IMR-90 (cell line): Measurements from ENCODE around the gene TMEM135. TPM values are rescaled to one million over a fixed set of nuclear protein-coding genes. Genes with fewer than 3 reads are reported as not detected.

ENCODE experiments used
- ATAC-seq: fragments of 200-7000 bp; cut with Tn5 transposase; 2 replicates; pipeline ENCODE4 v1.9.1; 2020; ENCODE audit warnings: low read depth, mild to moderate bottlenecking, moderate library complexity
- BruUV-seq: library from RNA; stranded (reverse); fragments of 400-500 nt; replicated peaks from 2 replicates; lab custom pipeline; 2021; lab: Mats Ljungman, UMichigan
- CTCF ChIA-PET: fragments of 300-600 bp; formaldehyde crosslinking; extraction: SDS; loops from one replicate; lab custom pipeline; 2021; ENCODE audit warnings: antibody characterized with exemption; lab: Yijun Ruan, JAX
- POLR2A ChIA-PET: fragments of 300-600 bp; sonication (Branson Sonifier 250); formaldehyde crosslinking; loops from one replicate; lab custom pipeline; 2022; ENCODE audit warnings: antibody characterized with exemption; ENCODE audit not compliant: unreplicated experiment; lab: Charles Lee
- DNase-seq: peaks from one replicate; pipeline ENCODE4 v3.0.0; 2013
- H2AFZ ChIP-seq: replicated peaks from 2 replicates; pipeline ENCODE3; 2013; ENCODE audit warnings: low read length, mild to moderate bottlenecking; ENCODE audit not compliant: poor library complexity
- H2AK5ac ChIP-seq: 2 replicates; pipeline ENCODE4 v1.6.1; 2013; ENCODE audit warnings: low read depth, low read length, inconsistent platforms
- H2AK9ac ChIP-seq: replicated peaks from 2 replicates; pipeline ENCODE3; 2013; ENCODE audit warnings: mild to moderate bottlenecking, low read depth, low read length, moderate library complexity; ENCODE audit not compliant: poor library complexity
- H2BK120ac ChIP-seq: 2 replicates; pipeline ENCODE4 v1.6.1; 2013; ENCODE audit warnings: low read depth, low read length, inconsistent platforms
- H2BK15ac ChIP-seq: 3 replicates; pipeline ENCODE4 v1.6.1; 2013; ENCODE audit warnings: low read depth, low read length, inconsistent platforms
- H2BK20ac ChIP-seq: 2 replicates; pipeline ENCODE4 v1.6.1; 2013; ENCODE audit warnings: low read depth, mild to moderate bottlenecking, inconsistent platforms, low read length, moderate library complexity
- H2BK5ac ChIP-seq: 2 replicates; pipeline ENCODE4 v1.6.1; 2013; ENCODE audit warnings: mild to moderate bottlenecking, low read depth, low read length, inconsistent platforms; ENCODE audit not compliant: poor library complexity, severe bottlenecking
- H3K14ac ChIP-seq: replicated peaks from 2 replicates; pipeline ENCODE4 v1.6.1; 2013; ENCODE audit warnings: low read depth, low read length, inconsistent platforms
- H3K18ac ChIP-seq: 2 replicates; pipeline ENCODE4 v1.6.1; 2013; ENCODE audit warnings: low read depth, low read length, control low read depth
- H3K23ac ChIP-seq: 2 replicates; pipeline ENCODE4 v1.6.1; 2013; ENCODE audit warnings: low read depth, low read length, inconsistent platforms
- H3K27ac ChIP-seq: 2 replicates; pipeline ENCODE4 v1.5.1; 2013; ENCODE audit warnings: mild to moderate bottlenecking, control low read depth, low read length; ENCODE audit not compliant: insufficient read depth
- H3K27me3 ChIP-seq: 2 replicates; pipeline ENCODE4 v1.6.1; 2013; ENCODE audit warnings: low read length; ENCODE audit not compliant: control insufficient read depth, insufficient read depth
- H3K36me3 ChIP-seq: 2 replicates; pipeline ENCODE4 v1.6.1; 2013; ENCODE audit warnings: low read length, mixed read lengths; ENCODE audit not compliant: control insufficient read depth, insufficient read depth
- H3K4ac ChIP-seq: 2 replicates; pipeline ENCODE4 v1.6.1; 2013; ENCODE audit warnings: low read depth, low read length, inconsistent platforms
- H3K4me1 ChIP-seq: 2 replicates; pipeline ENCODE4 v1.6.1; 2013; ENCODE audit warnings: low read length, mixed read lengths; ENCODE audit not compliant: control insufficient read depth, insufficient read depth
- H3K4me2 ChIP-seq: 2 replicates; pipeline ENCODE4 v1.6.1; 2013; ENCODE audit warnings: low read depth, mild to moderate bottlenecking, control low read depth, low read length, moderate library complexity
- H3K4me3 ChIP-seq: 2 replicates; pipeline ENCODE4 v1.5.1; 2013; ENCODE audit warnings: low read depth, mild to moderate bottlenecking, control low read depth, low read length, moderate library complexity; ENCODE audit not compliant: insufficient read depth
- H3K56ac ChIP-seq: 2 replicates; pipeline ENCODE4 v1.6.1; 2013; ENCODE audit warnings: low read length, inconsistent platforms; ENCODE audit not compliant: insufficient read depth; ENCODE audit errors: extremely low read depth
- H3K79me1 ChIP-seq, 2 experiments: 2 replicates each; pipeline ENCODE4 v1.6.1; 2013; ENCODE audit warnings: low read length in 2 of 2, inconsistent platforms in 1 of 2, low read depth in 1 of 2
- H3K9ac ChIP-seq: 2 replicates; pipeline ENCODE4 v1.6.1; 2013; ENCODE audit warnings: low read depth, low read length, control low read depth
- H3K9me1 ChIP-seq: 2 replicates; pipeline ENCODE4 v1.6.1; 2013; ENCODE audit warnings: low read length, inconsistent platforms; ENCODE audit not compliant: insufficient read depth
- H3K9me3 ChIP-seq: 2 replicates; pipeline ENCODE4 v1.6.1; 2013; ENCODE audit warnings: low read length; ENCODE audit not compliant: control insufficient read depth, insufficient read depth
- H4K20me1 ChIP-seq: 2 replicates; pipeline ENCODE4 v1.6.1; 2013; ENCODE audit warnings: low read length, inconsistent platforms; ENCODE audit not compliant: insufficient read depth
- H4K5ac ChIP-seq: 2 replicates; pipeline ENCODE4 v1.6.1; 2013; ENCODE audit warnings: mild to moderate bottlenecking, low read depth, low read length, control low read depth
- H4K8ac ChIP-seq, 2 experiments: 2 replicates each; pipeline ENCODE4 v1.6.1; 2013; ENCODE audit warnings: low read depth in 2 of 2, low read length in 2 of 2, control low read depth in 1 of 2, inconsistent platforms in 1 of 2
- H4K91ac ChIP-seq: 2 replicates; pipeline ENCODE4 v1.6.1; 2013; ENCODE audit warnings: low read depth, low read length, inconsistent platforms; ENCODE audit not compliant: insufficient read depth
- BHLHE40 ChIP-seq: fragments of 150-350 bp; IDR thresholded peaks from 2 replicates; pipeline ENCODE4 v1.6.1; 2016; ENCODE audit warnings: mild to moderate bottlenecking, low read depth, low read length
- CEBPB ChIP-seq: IDR thresholded peaks from 2 replicates; pipeline ENCODE4 v1.6.1; 2012; ENCODE audit warnings: low read depth, low read length, improper control_type of control experiment
- CHD1 ChIP-seq: IDR thresholded peaks from 2 replicates; pipeline ENCODE4 v1.6.1; 2012; ENCODE audit warnings: low read depth, low read length, improper control_type of control experiment
- CTCF ChIP-seq: conservative IDR thresholded peaks from 2 replicates; pipeline ENCODE4 v1.5.1; 2012; ENCODE audit warnings: mild to moderate bottlenecking, low read depth, low read length, improper control_type of control experiment
- ELK1 ChIP-seq: fragments of 150-350 bp; IDR thresholded peaks from 2 replicates; pipeline ENCODE4 v1.6.1; 2016; ENCODE audit warnings: low read depth, mild to moderate bottlenecking, low read length, moderate library complexity, borderline replicate concordance
- FOS ChIP-seq: fragments of 150-350 bp; IDR thresholded peaks from 2 replicates; pipeline ENCODE4 v1.6.1; 2016; ENCODE audit warnings: low read depth, low read length
- MAFK ChIP-seq: IDR thresholded peaks from 2 replicates; pipeline ENCODE4 v1.6.1; 2012; ENCODE audit warnings: low read depth, low read length, improper control_type of control experiment
- MAZ ChIP-seq: IDR thresholded peaks from 2 replicates; pipeline ENCODE4 v1.6.1; 2012; ENCODE audit warnings: low read depth, mild to moderate bottlenecking, low read length, improper control_type of control experiment, moderate library complexity, borderline replicate concordance
- MXI1 ChIP-seq: IDR thresholded peaks from 2 replicates; pipeline ENCODE4 v1.6.1; 2012; ENCODE audit warnings: low read depth, mild to moderate bottlenecking, low read length, moderate library complexity, borderline replicate concordance
- NFE2L2 ChIP-seq: fragments of 150-350 bp; IDR thresholded peaks from 2 replicates; pipeline ENCODE4 v1.6.1; 2016; ENCODE audit warnings: low read depth, mild to moderate bottlenecking, low read length
- POLR2A ChIP-seq: IDR thresholded peaks from 2 replicates; pipeline ENCODE4 v1.6.1; 2012; ENCODE audit warnings: mild to moderate bottlenecking, low read depth, low read length
- RAD21 ChIP-seq: IDR thresholded peaks from 2 replicates; pipeline ENCODE4 v1.6.1; 2012; ENCODE audit warnings: low read length, improper control_type of control experiment
- RCOR1 ChIP-seq: IDR thresholded peaks from 2 replicates; pipeline ENCODE4 v1.6.1; 2012; ENCODE audit warnings: mild to moderate bottlenecking, low read length, improper control_type of control experiment; ENCODE audit not compliant: insufficient replicate concordance
- RFX5 ChIP-seq: IDR thresholded peaks from 2 replicates; pipeline ENCODE4 v1.8.0; 2012; ENCODE audit warnings: low read depth, mild to moderate bottlenecking, low read length, moderate library complexity
- SMC3 ChIP-seq: fragments of 150-350 bp; IDR thresholded peaks from 2 replicates; pipeline ENCODE4 v1.6.1; 2016; ENCODE audit warnings: low read depth, mild to moderate bottlenecking, antibody characterized with exemption, low read length, moderate library complexity
- USF2 ChIP-seq: fragments of 150-350 bp; IDR thresholded peaks from 2 replicates; pipeline ENCODE4 v1.6.1; 2017; ENCODE audit warnings: mild to moderate bottlenecking, antibody characterized with exemption, low read length, low read depth
- dilution Hi-C: fragments of 300-500 bp; cut with HindIII; formaldehyde crosslinking; loops from one replicate; pipeline ENCODE4 v1.14.3; 2018; ENCODE audit warnings: low sequenced_read_pairs; ENCODE audit not compliant: unreplicated experiment
- in situ Hi-C: fragments of 300-500 bp; cut with MboI; formaldehyde crosslinking; loops from 3 replicates; pipeline ENCODE4 v1.14.3; 2019; ENCODE audit warnings: low sequenced_read_pairs, inconsistent platforms, mixed read lengths
- intact Hi-C: fragments of 100-400 bp; cut with micrococcal nuclease; formaldehyde crosslinking; loops from 2 replicates; pipeline ENCODE4 v1.10.0; 2022
- polyA plus RNA-seq, 3 experiments: library from polyadenylated mRNA; depleted of rRNA; stranded (reverse); fragments of >200 nt; gene quantifications; 2 replicates each; pipeline ENCODE4 v1.2.3, GENCODE V29; 2012; ENCODE audit warnings: low replicate concordance in 1 of 3
- total RNA-seq: library from RNA; depleted of rRNA; stranded (reverse); fragments of >200 nt; gene quantifications from 2 replicates; pipeline ENCODE4 v1.2.3, GENCODE V29; 2012

Gene TMEM135
- total and polyA plus RNA-seq, 2 of the 4 experiments (the other 2 are of a cell fraction): 3.9 to 5.9 TPM

- H4K91ac ChIP-seq: no peak overlapping the region
- H2BK20ac ChIP-seq: no peak overlapping the region
- no peak overlapping the region for H4K5ac ChIP-seq
- intact Hi-C loops: no loop called here
- in situ Hi-C loops: no loop called here
- H3K9me3 ChIP-seq: no peaks in the 10 kb centered on the region
- no peak overlapping the region for H3K4ac ChIP-seq
- no peak overlapping the region for H2BK15ac ChIP-seq
- no peak for TF ChIP-seq MAFK
- no peak for TF ChIP-seq RCOR1
- TF ChIP-seq RFX5: no peak
- no peak for TF ChIP-seq MXI1
- no peak for TF ChIP-seq MAZ
- no peak for TF ChIP-seq POLR2A
- TF ChIP-seq SMC3: no peak
- no peak for TF ChIP-seq FOS
- no peak for TF ChIP-seq RAD21
- TF ChIP-seq CTCF: no peak
- TF ChIP-seq BHLHE40: no peak
- no peak for TF ChIP-seq CHD1
- TF ChIP-seq ELK1: no peak
- no peak for TF ChIP-seq NFE2L2
- no peak for TF ChIP-seq USF2
- no peak for TF ChIP-seq CEBPB
- H4K20me1 ChIP-seq: no peaks in the 10 kb centered on the region; the same call in 1 of the 2 replicates
- H4K8ac ChIP-seq: no peak overlapping the region
- no TSS peak for BruUV-seq
- H3K27ac ChIP-seq: no peak overlapping the region
- no peak overlapping the region for H3K4me2 ChIP-seq
- DNase-seq (no peak), ATAC-seq (no peak)
- H3K18ac ChIP-seq: no peak overlapping the region
- H2AK5ac ChIP-seq: no peak overlapping the region
- no peaks in the 10 kb centered on the region for H3K4me1 ChIP-seq
- no peaks in the 10 kb centered on the region for H3K9me1 ChIP-seq
- ChIA-PET CTCF (no interaction called here), POLR2A (no interaction called here)
- no peak overlapping the region for H3K14ac ChIP-seq
- no peak overlapping the region for H3K56ac ChIP-seq
- no peak overlapping the region for H3K4me3 ChIP-seq
- H2BK120ac ChIP-seq: no peak overlapping the region
- no peaks in the 10 kb centered on the region for H3K27me3 ChIP-seq
- no peak overlapping the region for H2AFZ ChIP-seq
- H3K79me1 ChIP-seq: 0 out of 4 replicates have a peak, but pooled peaks cover 0 to 3% of the 10 kb centered on the region in 2 experiments
- H3K9ac ChIP-seq: no peak overlapping the region
- H2AK9ac ChIP-seq: no peak overlapping the region
- H2BK5ac ChIP-seq: no peak overlapping the region
- H3K36me3 ChIP-seq: peaks cover 2% of the 10 kb centered on the region
- dilution Hi-C loops: no loop called here
- H3K23ac ChIP-seq: no peak overlapping the region
Observed at GRCh38 chr11:87092567-87092966, 54.8 kb downstream of the TMEM135 start.
